Gastroesophageal sphincter (tissue), 4 donors: ENCODE measurements around the gene DENND2C. TPM values are rescaled to one million over a fixed set of nuclear protein-coding genes. Genes with fewer than 3 reads are reported as not detected.
A peak's percentile ranks its signal among the peaks of the same experiment; 100 is the strongest.

Source experiments
- ATAC-seq: fragments of 150-250 bp; one replicate; pipeline ENCODE4 v1.9.1; 2016; ENCODE audit warnings: mild to moderate bottlenecking, moderate library complexity
- H3K27ac ChIP-seq, 4 donors: fragments of 200-600 bp; sonication (generic) in 3 of 4; 1 replicate in 3 of 4; 2 replicates in 1 of 4; pipeline ENCODE4 v1.5.1; 2016 to 2019
- H3K27me3 ChIP-seq: fragments of 200-600 bp; sonication (generic); one replicate; pipeline ENCODE4 v1.5.1; 2019
- H3K36me3 ChIP-seq, 2 donors: fragments of 200-600 bp; sonication (generic); one replicate each; pipeline ENCODE4 v1.5.1; 2019; ENCODE audit warnings: control low read depth in 1 of 2
- H3K4me1 ChIP-seq, 3 donors: fragments of 200-600 bp; sonication (generic); 1 replicate in 2 of 3; 2 replicates in 1 of 3; pipeline ENCODE4 v1.5.1; 2016 to 2019; ENCODE audit warnings: control low read depth in 2 of 3
- H3K4me3 ChIP-seq, 2 donors: fragments of 200-600 bp; sonication (generic); one replicate each; pipeline ENCODE4 v1.5.1; 2019; ENCODE audit warnings: mild to moderate bottlenecking in 1 of 2, moderate library complexity in 1 of 2
- H3K9me3 ChIP-seq, 3 donors: fragments of 200-600 bp; sonication (generic); one replicate each; pipeline ENCODE4 v1.5.1; 2017 to 2019; ENCODE audit warnings: control low read depth in 2 of 3
- EP300 ChIP-seq: sonication (generic); formaldehyde crosslinking; IDR thresholded peaks from one replicate; pipeline ENCODE4 v1.6.1; 2017; ENCODE audit warnings: antibody characterized with exemption, mild to moderate bottlenecking
- POLR2A ChIP-seq, 2 donors: fragments of 450-650 bp; IDR thresholded peaks; one replicate each; pipeline ENCODE4 v1.6.1; 2017; ENCODE audit warnings: antibody characterized with exemption in 2 of 2, mild to moderate bottlenecking in 2 of 2, moderate library complexity in 1 of 2
- POLR2AphosphoS5 ChIP-seq: sonication (generic); formaldehyde crosslinking; IDR thresholded peaks from one replicate; pipeline ENCODE4 v1.6.1; 2017; ENCODE audit warnings: antibody characterized with exemption
- WGBS, 2 donors: methylation state at CpG; one replicate each; pipeline ENCODE4 v1.1.5; 2018; ENCODE audit warnings: low coverage in 1 of 2; 5-methylcytosine and 5-hydroxymethylcytosine counted together
- total RNA-seq, 4 donors: library from RNA; depleted of rRNA; stranded (reverse); fragments of >200 nt; gene quantifications; one replicate each; pipeline ENCODE4 v1.1.0, GENCODE V29; 2016
- TF ChIP-seq, protein P1 (sequence below), 4 experiments: fragments of 200-600 bp in 2 of 4; fragments of 450-650 bp in 2 of 4; sonication (generic) in 1 of 4; IDR thresholded peaks; one replicate each; pipeline ENCODE4 v1.5.1; 2017 to 2019; ENCODE audit warnings: antibody characterized with exemption in 4 of 4, mild to moderate bottlenecking in 2 of 4, moderate library complexity in 2 of 4

The DENND2C gene
- total RNA-seq, 4 donors from 2014 or later = 2.8 to 5.3 (median 2.9) TPM

DNA sequence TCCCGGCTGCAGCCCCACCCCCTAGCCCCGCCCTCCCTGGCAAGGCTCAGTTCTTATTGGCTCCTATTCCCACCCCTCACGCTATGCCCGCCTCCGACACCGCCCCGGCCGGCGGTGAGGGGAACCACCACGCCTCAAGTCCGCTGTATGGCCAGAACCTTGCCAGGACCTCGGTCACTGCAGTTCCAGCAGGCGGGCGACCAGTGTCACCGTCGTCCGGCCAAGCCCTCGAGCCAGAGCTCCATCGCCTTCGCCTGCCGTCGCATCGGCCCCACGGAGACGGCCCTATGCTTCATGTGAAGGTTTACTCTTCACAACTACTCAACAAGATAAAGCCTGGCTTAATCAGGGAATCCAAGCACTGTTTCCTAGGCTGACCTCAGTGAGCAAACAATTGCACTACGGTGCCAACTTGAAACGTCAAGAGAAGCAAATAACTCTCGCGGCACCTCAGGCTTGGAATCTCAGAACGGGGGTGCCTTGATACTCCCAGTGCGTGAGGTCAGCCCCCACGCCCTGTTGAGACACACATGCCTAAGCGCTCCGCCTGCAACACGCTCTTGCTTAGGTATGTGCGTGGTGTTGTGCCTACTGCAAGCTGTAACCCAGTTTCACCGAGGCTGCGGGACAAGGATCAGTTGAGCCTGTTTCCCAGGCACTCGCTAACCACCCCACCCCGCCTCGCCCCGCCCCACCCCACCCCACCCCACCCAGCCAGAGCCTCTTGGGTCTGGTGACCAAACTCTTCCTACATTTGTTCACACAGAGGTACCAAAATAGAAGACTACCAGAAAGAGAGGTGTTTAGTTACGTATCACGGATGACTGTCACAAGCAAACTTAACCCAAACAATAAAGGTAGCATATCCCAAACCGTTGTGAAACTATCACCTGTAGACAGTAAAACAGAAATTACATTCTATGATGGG is 498 bp upstream of the DENND2C start:
- Histone ChIP-seq H3K4me1 (peaks cover 2 to 18% (median 6%) of the 10 kb centered on the region in 3 donors), H3K9me3 (no peaks in the 10 kb centered on the region), H3K36me3 (no peaks in the 10 kb centered on the region), H3K27me3 (no peaks in the 10 kb centered on the region), H3K4me3 (peak overlapping the region; percentile 81 to 83), H3K27ac (peak overlapping the region in 3 of 4 donors; percentile 80 to 82 (median 80))
- TF ChIP-seq EP300 (no peak), POLR2AphosphoS5 (peak; percentile 44), POLR2A (IDR thresholded peaks at IDR 0.05) (peak in 1 of 2 donors; percentile 13)
- TF ChIP-seq, protein P1, sequence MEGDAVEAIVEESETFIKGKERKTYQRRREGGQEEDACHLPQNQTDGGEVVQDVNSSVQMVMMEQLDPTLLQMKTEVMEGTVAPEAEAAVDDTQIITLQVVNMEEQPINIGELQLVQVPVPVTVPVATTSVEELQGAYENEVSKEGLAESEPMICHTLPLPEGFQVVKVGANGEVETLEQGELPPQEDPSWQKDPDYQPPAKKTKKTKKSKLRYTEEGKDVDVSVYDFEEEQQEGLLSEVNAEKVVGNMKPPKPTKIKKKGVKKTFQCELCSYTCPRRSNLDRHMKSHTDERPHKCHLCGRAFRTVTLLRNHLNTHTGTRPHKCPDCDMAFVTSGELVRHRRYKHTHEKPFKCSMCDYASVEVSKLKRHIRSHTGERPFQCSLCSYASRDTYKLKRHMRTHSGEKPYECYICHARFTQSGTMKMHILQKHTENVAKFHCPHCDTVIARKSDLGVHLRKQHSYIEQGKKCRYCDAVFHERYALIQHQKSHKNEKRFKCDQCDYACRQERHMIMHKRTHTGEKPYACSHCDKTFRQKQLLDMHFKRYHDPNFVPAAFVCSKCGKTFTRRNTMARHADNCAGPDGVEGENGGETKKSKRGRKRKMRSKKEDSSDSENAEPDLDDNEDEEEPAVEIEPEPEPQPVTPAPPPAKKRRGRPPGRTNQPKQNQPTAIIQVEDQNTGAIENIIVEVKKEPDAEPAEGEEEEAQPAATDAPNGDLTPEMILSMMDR (IDR thresholded peaks at IDR 0.05) = peak in 3 of 4 experiments; percentile 22 to 48 (median 42)
- ATAC-seq = peak; percentile 99
- WGBS, 2 donors = 0 to 5% methylated on average over 1 to 5 of the region's 45 CpGs

DNA sequence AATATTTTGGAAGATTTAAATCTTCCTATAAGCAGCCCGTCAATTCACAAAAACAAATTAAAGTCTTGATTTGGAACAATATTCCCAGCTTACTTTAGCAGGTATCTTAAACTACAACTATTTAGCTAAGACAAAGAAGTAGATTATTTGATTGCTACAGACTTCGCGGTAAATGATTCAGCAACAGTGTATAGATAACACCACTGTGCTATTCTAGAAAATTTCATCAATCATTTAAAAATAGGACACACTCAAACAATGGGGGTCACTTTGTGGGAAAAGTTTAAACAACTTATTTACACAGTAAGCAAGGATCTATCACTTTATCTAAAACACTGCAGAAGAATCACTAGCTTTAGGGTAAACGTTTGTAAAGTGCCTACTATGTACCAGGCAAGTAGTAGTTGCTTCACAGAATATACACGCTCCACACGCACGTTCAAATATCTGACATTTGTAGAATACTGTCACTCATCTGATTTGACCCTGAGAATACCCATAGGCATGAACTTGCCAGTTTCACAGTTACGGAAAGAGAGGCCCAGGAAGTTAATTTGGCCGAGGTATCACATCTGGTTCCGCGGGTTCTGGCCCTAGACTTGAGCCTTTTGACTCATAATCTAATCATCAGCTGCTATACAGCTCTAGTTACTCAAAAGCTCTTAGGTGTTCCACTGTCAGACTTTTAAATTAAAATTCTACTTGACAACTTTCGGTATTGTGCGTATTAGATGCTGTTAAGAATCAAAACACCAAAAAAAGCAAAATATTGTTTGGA is 876 bp downstream of the DENND2C start:
- 39 to 41% methylated on average over 12 to 13 of the region's 13 CpGs for WGBS, 2 donors
- no peaks in the 10 kb centered on the region for H3K36me3 ChIP-seq
- H3K9me3 ChIP-seq = no peaks in the 10 kb centered on the region
- H3K27ac ChIP-seq = peak overlapping the region in 3 of 4 donors; percentile 80 to 82 (median 80)
- no peak for ATAC-seq
- no peaks in the 10 kb centered on the region for H3K27me3 ChIP-seq
- H3K4me1 ChIP-seq = peaks cover 2 to 18% (median 6%) of the 10 kb centered on the region in 3 donors
- peak overlapping the region; percentile 81 to 83 for H3K4me3 ChIP-seq
- TF ChIP-seq POLR2A (IDR thresholded peaks at IDR 0.05) (no peak), EP300 (no peak), POLR2AphosphoS5 (no peak)
- TF ChIP-seq, protein P1 (IDR thresholded peaks at IDR 0.05) = no peak

- Histone ChIP-seq H3K4me3 (no peak overlapping the region), H3K27ac (no peak overlapping the region), H3K9me3 (no peaks in the 10 kb centered on the region), H3K36me3 (no peaks in the 10 kb centered on the region), H3K4me1 (peaks cover 2 to 18% (median 6%) of the 10 kb centered on the region in 3 donors), H3K27me3 (no peaks in the 10 kb centered on the region)
- TF ChIP-seq POLR2A (IDR thresholded peaks at IDR 0.05) (no peak), EP300 (no peak), POLR2AphosphoS5 (no peak)
- TF ChIP-seq, protein P1 (IDR thresholded peaks at IDR 0.05) = no peak
- WGBS, 2 donors = 79 to 90% methylated on average over 4 of the region's 4 CpGs
- no peak for ATAC-seq
Measured at GRCh38 chr1:114668373-114668772, 1.5 kb downstream of the DENND2C start.

GRCh38 chr1:114666954-114667353 is 2.9 kb downstream of the DENND2C start:
- H3K9me3 ChIP-seq = no peaks in the 10 kb centered on the region
- H3K4me3 ChIP-seq = no peak overlapping the region
- no peak for TF ChIP-seq EP300
- TF ChIP-seq POLR2AphosphoS5 = no peak
- TF ChIP-seq, protein P1 (IDR thresholded peaks at IDR 0.05) = no peak
- TF ChIP-seq POLR2A (IDR thresholded peaks at IDR 0.05) = no peak
- peaks cover 2 to 18% (median 6%) of the 10 kb centered on the region in 3 donors for H3K4me1 ChIP-seq
- no peaks in the 10 kb centered on the region for H3K36me3 ChIP-seq
- no peak for ATAC-seq
- WGBS, 2 donors = 80 to 88% methylated on average over 3 of the region's 3 CpGs
- no peak overlapping the region for H3K27ac ChIP-seq
- no peaks in the 10 kb centered on the region for H3K27me3 ChIP-seq
